ENCODE results near the gene BZW2. TPM values are rescaled to one million over a fixed set of nuclear protein-coding genes. Genes with fewer than 3 reads are reported as not detected.

Gene BZW2
- total and polyA plus RNA-seq, 2 of the 13 experiments (the other 11 are each of a cell fraction or from before 2014, with no cell fraction given): 21.8 to 95.2 TPM

DNA sequence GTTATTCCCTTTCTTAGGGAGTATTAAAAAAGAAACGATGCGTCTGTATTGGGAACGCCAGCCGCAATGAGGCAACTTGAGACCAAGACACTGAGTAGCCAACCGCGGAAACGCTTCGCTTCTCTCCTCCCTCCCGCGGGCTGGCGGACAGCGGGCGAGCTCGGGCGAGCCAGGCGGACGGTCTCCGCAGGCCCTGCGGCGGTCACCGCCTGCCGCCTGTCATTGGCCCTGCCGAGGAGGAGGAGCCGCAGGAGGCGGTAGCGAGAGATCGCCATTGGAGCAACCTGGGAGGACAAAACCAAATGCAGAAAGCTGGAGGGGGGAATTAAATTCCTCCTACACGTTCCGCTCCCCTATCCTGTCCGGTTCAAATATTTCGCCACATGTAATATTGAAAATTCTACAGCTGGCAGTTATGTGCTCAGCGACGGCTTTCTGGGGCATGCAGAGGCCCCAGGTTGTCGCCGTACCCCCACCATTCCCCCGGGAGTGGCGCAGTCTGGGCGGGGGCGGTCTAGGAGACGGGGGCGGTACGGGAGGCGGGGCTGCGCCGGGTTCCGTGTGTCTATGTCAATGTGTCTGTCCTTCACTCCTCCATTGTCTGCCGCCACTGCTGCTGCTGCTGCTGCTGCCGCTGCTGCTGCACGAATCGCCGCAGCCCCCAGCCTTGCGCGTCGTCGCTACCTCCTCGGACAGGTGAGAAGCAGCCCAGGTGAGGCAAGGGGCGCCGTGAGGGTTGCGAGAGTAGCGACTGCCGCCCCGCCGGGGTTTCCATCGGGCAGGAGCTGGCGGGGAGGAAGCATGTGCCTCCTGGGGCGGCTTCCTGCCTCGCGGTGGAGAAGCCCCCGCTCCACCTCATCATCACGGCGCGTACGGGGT lies at the start of gene BZW2, which contains the start of gene ANKMY2 (continued):
- TF ChIP-seq ZNF558 (CRISPR knock-in tag; IDR thresholded peaks at IDR 0.05; ENCODE audit: borderline replicate concordance) (no peak), PHF21A (CRISPR knock-in tag; IDR thresholded peaks at IDR 0.05) (no peak; the same call in 1 of the 2 replicates), HOXA3 (CRISPR knock-in tag; IDR thresholded peaks at IDR 0.05) (peak; percentile 41), ZNF605 (CRISPR knock-in tag; IDR thresholded peaks at IDR 0.05) (peak; percentile 77; the same call in 1 of the 2 replicates), NR1H2 (CRISPR knock-in tag; IDR thresholded peaks at IDR 0.05; ENCODE audit: borderline replicate concordance, low read depth) (peak; percentile 78; the same call in 1 of the 2 replicates), ZNF552 (CRISPR knock-in tag; IDR thresholded peaks at IDR 0.05; ENCODE audit: borderline replicate concordance) (peak; percentile 55; the same call in 1 of the 2 replicates), IRX3 (CRISPR knock-in tag; IDR thresholded peaks at IDR 0.05; ENCODE audit: borderline replicate concordance, low read depth) (no peak), ZNF224 (CRISPR knock-in tag; IDR thresholded peaks at IDR 0.05) (no peak), ZC3H13 (CRISPR knock-in tag; IDR thresholded peaks at IDR 0.05) (peak; percentile 79; the same call in 1 of the 2 replicates), ZNF501 (CRISPR knock-in tag; IDR thresholded peaks at IDR 0.05) (peak; percentile 52), NKX3-1 (CRISPR knock-in tag; IDR thresholded peaks at IDR 0.05) (no peak), ATRX (CRISPR knock-in tag; IDR thresholded peaks at IDR 0.05; ENCODE audit: borderline replicate concordance) (no peak), ZBTB8A (CRISPR knock-in tag; IDR thresholded peaks at IDR 0.05; ENCODE audit: borderline replicate concordance, low read depth) (peak; percentile 56; the same call in 1 of the 2 replicates), ZSCAN20 (CRISPR knock-in tag; IDR thresholded peaks at IDR 0.05; ENCODE audit: borderline replicate concordance) (no peak)
- TF ChIP-seq, protein P1, sequence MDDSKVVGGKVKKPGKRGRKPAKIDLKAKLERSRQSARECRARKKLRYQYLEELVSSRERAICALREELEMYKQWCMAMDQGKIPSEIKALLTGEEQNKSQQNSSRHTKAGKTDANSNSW (CRISPR knock-in tag; IDR thresholded peaks at IDR 0.05; ENCODE audit: borderline replicate concordance): no peak
- TF ChIP-seq, protein P2, sequence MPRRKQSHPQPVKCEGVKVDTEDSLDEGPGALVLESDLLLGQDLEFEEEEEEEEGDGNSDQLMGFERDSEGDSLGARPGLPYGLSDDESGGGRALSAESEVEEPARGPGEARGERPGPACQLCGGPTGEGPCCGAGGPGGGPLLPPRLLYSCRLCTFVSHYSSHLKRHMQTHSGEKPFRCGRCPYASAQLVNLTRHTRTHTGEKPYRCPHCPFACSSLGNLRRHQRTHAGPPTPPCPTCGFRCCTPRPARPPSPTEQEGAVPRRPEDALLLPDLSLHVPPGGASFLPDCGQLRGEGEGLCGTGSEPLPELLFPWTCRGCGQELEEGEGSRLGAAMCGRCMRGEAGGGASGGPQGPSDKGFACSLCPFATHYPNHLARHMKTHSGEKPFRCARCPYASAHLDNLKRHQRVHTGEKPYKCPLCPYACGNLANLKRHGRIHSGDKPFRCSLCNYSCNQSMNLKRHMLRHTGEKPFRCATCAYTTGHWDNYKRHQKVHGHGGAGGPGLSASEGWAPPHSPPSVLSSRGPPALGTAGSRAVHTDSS (CRISPR knock-in tag; conservative IDR thresholded peaks at IDR 0.05): no peak
- TF ChIP-seq, protein P3, sequence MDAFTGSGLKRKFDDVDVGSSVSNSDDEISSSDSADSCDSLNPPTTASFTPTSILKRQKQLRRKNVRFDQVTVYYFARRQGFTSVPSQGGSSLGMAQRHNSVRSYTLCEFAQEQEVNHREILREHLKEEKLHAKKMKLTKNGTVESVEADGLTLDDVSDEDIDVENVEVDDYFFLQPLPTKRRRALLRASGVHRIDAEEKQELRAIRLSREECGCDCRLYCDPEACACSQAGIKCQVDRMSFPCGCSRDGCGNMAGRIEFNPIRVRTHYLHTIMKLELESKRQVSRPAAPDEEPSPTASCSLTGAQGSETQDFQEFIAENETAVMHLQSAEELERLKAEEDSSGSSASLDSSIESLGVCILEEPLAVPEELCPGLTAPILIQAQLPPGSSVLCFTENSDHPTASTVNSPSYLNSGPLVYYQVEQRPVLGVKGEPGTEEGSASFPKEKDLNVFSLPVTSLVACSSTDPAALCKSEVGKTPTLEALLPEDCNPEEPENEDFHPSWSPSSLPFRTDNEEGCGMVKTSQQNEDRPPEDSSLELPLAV (CRISPR knock-in tag; conservative IDR thresholded peaks at IDR 0.05; ENCODE audit: low read depth): no peak
- TF ChIP-seq, protein P4, sequence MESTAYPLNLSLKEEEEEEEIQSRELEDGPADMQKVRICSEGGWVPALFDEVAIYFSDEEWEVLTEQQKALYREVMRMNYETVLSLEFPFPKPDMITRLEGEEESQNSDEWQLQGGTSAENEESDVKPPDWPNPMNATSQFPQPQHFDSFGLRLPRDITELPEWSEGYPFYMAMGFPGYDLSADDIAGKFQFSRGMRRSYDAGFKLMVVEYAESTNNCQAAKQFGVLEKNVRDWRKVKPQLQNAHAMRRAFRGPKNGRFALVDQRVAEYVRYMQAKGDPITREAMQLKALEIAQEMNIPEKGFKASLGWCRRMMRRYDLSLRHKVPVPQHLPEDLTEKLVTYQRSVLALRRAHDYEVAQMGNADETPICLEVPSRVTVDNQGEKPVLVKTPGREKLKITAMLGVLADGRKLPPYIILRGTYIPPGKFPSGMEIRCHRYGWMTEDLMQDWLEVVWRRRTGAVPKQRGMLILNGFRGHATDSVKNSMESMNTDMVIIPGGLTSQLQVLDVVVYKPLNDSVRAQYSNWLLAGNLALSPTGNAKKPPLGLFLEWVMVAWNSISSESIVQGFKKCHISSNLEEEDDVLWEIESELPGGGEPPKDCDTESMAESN (CRISPR knock-in tag; conservative IDR thresholded peaks at IDR 0.05): peak; percentile 83
- TF ChIP-seq, protein P5, sequence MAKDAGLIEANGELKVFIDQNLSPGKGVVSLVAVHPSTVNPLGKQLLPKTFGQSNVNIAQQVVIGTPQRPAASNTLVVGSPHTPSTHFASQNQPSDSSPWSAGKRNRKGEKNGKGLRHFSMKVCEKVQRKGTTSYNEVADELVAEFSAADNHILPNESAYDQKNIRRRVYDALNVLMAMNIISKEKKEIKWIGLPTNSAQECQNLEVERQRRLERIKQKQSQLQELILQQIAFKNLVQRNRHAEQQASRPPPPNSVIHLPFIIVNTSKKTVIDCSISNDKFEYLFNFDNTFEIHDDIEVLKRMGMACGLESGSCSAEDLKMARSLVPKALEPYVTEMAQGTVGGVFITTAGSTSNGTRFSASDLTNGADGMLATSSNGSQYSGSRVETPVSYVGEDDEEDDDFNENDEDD (CRISPR knock-in tag; IDR thresholded peaks at IDR 0.05; ENCODE audit: borderline replicate concordance): 0 out of 2 replicates have a peak, but pooled peaks have one; percentile 28
- TF ChIP-seq, protein P6, sequence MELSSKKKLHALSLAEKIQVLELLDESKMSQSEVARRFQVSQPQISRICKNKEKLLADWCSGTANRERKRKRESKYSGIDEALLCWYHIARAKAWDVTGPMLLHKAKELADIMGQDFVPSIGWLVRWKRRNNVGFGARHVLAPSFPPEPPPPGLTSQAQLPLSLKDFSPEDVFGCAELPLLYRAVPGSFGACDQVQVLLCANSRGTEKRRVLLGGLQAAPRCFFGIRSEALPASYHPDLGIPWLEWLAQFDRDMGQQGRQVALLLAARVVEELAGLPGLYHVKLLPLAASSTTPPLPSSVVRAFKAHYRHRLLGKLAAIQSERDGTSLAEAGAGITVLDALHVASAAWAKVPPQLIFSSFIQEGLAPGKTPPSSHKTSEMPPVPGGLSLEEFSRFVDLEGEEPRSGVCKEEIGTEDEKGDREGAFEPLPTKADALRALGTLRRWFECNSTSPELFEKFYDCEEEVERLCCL (CRISPR knock-in tag; IDR thresholded peaks at IDR 0.05; ENCODE audit: borderline replicate concordance): no peak; the same call in 1 of the 2 replicates
